ENCODE data around the gene PRKRIP1.

DNA sequence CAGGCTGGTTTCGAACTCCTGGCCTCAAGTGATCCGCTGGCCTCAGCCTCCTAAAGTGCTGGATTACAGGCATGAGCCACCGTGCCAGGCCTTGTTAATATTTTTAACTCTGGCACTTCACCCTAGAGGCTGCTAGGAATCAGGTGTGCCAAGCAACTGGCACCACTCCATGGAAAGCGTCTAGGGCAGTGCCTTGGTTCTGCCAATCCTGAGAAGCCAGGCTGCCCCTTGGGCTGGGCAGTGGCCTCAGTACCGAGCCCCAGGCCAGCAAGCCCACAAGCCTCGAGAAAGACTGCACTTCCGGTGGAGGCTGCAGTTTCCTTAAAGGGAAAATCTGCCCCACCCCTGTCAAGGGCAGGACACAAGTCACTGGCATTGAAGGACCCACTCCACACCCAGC, 57.2 kb downstream of the PRKRIP1 start:
- TF ChIP-seq, protein P1, sequence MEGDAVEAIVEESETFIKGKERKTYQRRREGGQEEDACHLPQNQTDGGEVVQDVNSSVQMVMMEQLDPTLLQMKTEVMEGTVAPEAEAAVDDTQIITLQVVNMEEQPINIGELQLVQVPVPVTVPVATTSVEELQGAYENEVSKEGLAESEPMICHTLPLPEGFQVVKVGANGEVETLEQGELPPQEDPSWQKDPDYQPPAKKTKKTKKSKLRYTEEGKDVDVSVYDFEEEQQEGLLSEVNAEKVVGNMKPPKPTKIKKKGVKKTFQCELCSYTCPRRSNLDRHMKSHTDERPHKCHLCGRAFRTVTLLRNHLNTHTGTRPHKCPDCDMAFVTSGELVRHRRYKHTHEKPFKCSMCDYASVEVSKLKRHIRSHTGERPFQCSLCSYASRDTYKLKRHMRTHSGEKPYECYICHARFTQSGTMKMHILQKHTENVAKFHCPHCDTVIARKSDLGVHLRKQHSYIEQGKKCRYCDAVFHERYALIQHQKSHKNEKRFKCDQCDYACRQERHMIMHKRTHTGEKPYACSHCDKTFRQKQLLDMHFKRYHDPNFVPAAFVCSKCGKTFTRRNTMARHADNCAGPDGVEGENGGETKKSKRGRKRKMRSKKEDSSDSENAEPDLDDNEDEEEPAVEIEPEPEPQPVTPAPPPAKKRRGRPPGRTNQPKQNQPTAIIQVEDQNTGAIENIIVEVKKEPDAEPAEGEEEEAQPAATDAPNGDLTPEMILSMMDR (IDR thresholded peaks at IDR 0.05), result no peak
- TF ChIP-seq POLR2A (IDR thresholded peaks at IDR 0.05), result no peak

All from uterus (tissue), 2 donors.